NCI-H2107 (cell line): ENCODE results near the gene NAT14.

Experiments
- DNase-seq: peaks from one replicate; lab custom pipeline; 2025; lab: John Stamatoyannopoulos, UW

NAT14 gene

GRCh38 chr19:55453511-55454260, 31.3 kb upstream of the NAT14 start:
- no peak for DNase-seq

- DNase-seq = no peak
These were observed 30.2 kb upstream of the NAT14 start for GRCh38 chr19:55454787-55455243.

GRCh38 chr19:55455576-55456235, 29.3 kb upstream of the NAT14 start:
- DNase-seq = no peak

GRCh38 chr19:55456347-55456746, 28.6 kb upstream of the NAT14 start:
- no peak for DNase-seq

GRCh38 chr19:55457683-55458457, 27.1 kb upstream of the NAT14 start:
- DNase-seq = no peak

- DNase-seq = no peak
These were observed 25.4 kb upstream of the NAT14 start for GRCh38 chr19:55459551-55459949.

- DNase-seq = no peak
These were observed 24.9 kb upstream of the NAT14 start for GRCh38 chr19:55459950-55460657.

- no peak for DNase-seq
These were observed 24.2 kb upstream of the NAT14 start for GRCh38 chr19:55460670-55461258.

GRCh38 chr19:55461259-55461973, 23.6 kb upstream of the NAT14 start, which contains the start of gene ISOC2:
Gene ISOC2 (minus strand): TSS chr19:55461642. CDS start chr19:55456486, 5,156 bp downstream.
- peak; percentile 97 for DNase-seq

- DNase-seq = no peak
These were observed 22.9 kb upstream of the NAT14 start for GRCh38 chr19:55461974-55462626.

- no peak for DNase-seq
These were observed 22.3 kb upstream of the NAT14 start for GRCh38 chr19:55462722-55463121.

GRCh38 chr19:55463583-55464031, 21.4 kb upstream of the NAT14 start:
- DNase-seq = no peak

GRCh38 chr19:55464039-55464661, 20.8 kb upstream of the NAT14 start:
- DNase-seq = no peak

- DNase-seq = no peak
These were observed 20.3 kb upstream of the NAT14 start, which contains the start of gene C19orf85 for GRCh38 chr19:55464662-55465054. Gene C19orf85 (minus strand): TSS chr19:55464751. CDS start chr19:55464554, 197 bp downstream.

- DNase-seq = no peak
These were observed 19.3 kb upstream of the NAT14 start for GRCh38 chr19:55465460-55466240.

- DNase-seq = no peak
These were observed 18.8 kb upstream of the NAT14 start for GRCh38 chr19:55466241-55466614.

GRCh38 chr19:55467236-55468053, 17.5 kb upstream of the NAT14 start:
- no peak for DNase-seq

- DNase-seq = no peak
These were observed 17.0 kb upstream of the NAT14 start for GRCh38 chr19:55468054-55468393.
